Mucosa of descending colon (tissue), 3 donors: Measurements from ENCODE around the gene DNAH8. TPM values are rescaled to one million over a fixed set of nuclear protein-coding genes. Genes with fewer than 3 reads are reported as not detected.

Experiments used
- ATAC-seq: fragments of 200-7000 bp; cut with Tn5 transposase; one replicate; pipeline ENCODE4 v1.9.1; 2020; ENCODE audit warnings: mild to moderate bottlenecking, moderate library complexity
- DNase-seq, 3 donors: peaks; one replicate each; pipeline ENCODE4 v3.0.0-alpha.2; 2020
- H3K36me3 ChIP-seq: fragments of 200-600 bp; one replicate; pipeline ENCODE4 v1.8.0; 2021; ENCODE audit warnings: low read depth, mild to moderate bottlenecking
- H3K4me1 ChIP-seq: fragments of 200-600 bp; one replicate; pipeline ENCODE4 v1.8.0; 2021; ENCODE audit warnings: low read depth, mild to moderate bottlenecking
- H3K4me3 ChIP-seq: fragments of 200-600 bp; one replicate; pipeline ENCODE4 v1.8.0; 2021; ENCODE audit warnings: mild to moderate bottlenecking
- H3K9me3 ChIP-seq: fragments of 200-600 bp; one replicate; pipeline ENCODE4 v1.8.0; 2021; ENCODE audit warnings: mild to moderate bottlenecking
- CTCF ChIP-seq: fragments of 200-600 bp; IDR thresholded peaks from one replicate; pipeline ENCODE4 v1.8.0; 2022; ENCODE audit warnings: antibody characterized with exemption, mild to moderate bottlenecking
- intact Hi-C, 2 donors: fragments of 100-400 bp; cut with DNase I in 1 of 2; cut with micrococcal nuclease in 1 of 2; formaldehyde crosslinking; loops; one replicate each; pipeline versions ENCODE4 v1.11.0 to v1.11.1; 2022; cut with DNase I, micrococcal nuclease
- total RNA-seq, 3 donors: library from RNA; stranded (reverse); fragmentation: NEBNext Ultra II Directional in 2 of 3; extraction: Animal tissue kit (Norgen Biotek cat#: 25700) in 2 of 3; gene quantifications; one replicate each; pipeline versions ENCODE4 v1.2.1 to v1.2.4, GENCODE V29; 2021 to 2023
- donor health status: DM: no; HTN: no; CAD: no; lungs with moderate emphysema.
- donor health status: DM: no; HTN: no; CAD: no.
- donor health status: DM: no; HTN: yes; CAD: no.

The DNAH8 gene
- total RNA-seq, 3 donors from 2014 or later, result 0.03 TPM; not detected in 1

DNA sequence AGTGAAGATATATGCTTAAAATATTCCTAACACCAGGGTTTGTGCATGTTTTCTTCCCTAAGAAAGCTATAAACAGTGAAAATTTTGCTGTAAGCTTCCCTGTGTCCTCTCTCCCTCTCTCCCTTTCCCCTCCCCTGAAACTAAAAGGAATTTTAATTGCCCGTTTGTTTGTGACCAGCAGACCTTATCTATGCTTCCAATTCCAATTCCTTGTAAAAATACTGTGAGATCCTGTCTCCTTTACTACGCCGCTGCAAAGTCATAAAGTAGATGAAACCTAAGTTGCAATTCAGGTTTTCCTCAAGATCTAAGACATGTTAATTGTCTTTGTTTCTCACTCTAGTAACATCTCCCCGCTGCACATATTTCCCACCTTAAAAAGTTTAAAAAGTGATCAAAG is 82.3 kb downstream of the DNAH8 start:
- intact Hi-C loops, result no loop called here
- peak in 1 of 3 donors; percentile 15 for DNase-seq
- Histone ChIP-seq H3K36me3 (no peaks in the 10 kb centered on the region), H3K9me3 (no peaks in the 10 kb centered on the region), H3K4me1 (peaks cover 3% of the 10 kb centered on the region), H3K4me3 (no peak overlapping the region)
- no peak for TF ChIP-seq CTCF
- ATAC-seq, result peak; percentile 62

GRCh38 chr6:38799529-38800184 is 84.5 kb downstream of the DNAH8 start:
- Histone ChIP-seq H3K4me3 (no peak overlapping the region), H3K36me3 (no peaks in the 10 kb centered on the region), H3K4me1 (peaks cover 3% of the 10 kb centered on the region), H3K9me3 (no peaks in the 10 kb centered on the region)
- intact Hi-C loops, result no loop called here
- no peak for TF ChIP-seq CTCF
- DNase-seq (no peak), ATAC-seq (no peak)

DNA sequence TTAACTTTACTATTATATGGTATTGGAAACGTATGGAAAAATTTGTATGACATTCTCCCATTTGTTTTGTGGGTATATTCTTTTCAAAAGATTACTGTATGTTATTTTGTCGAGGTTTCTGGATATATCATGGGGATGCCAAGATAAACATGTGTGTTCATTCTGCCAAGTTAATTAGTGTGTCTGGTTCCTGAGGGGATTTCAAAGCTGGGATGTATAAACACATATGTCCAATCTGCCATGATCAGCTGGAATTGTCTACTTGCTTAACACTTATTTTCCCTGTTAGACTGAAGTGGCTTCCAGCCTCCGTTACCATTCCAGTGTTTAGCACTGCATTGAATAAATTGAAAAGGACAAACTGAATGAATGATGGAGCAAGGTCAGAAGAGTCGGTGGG is 86.2 kb downstream of the DNAH8 start:
- no peaks in the 10 kb centered on the region for H3K36me3 ChIP-seq
- intact Hi-C loops, result no loop called here
- TF ChIP-seq CTCF, result no peak
- peaks cover 3% of the 10 kb centered on the region for H3K4me1 ChIP-seq
- no peaks in the 10 kb centered on the region for H3K9me3 ChIP-seq
- ATAC-seq (no peak), DNase-seq (no peak)
- no peak overlapping the region for H3K4me3 ChIP-seq

DNA sequence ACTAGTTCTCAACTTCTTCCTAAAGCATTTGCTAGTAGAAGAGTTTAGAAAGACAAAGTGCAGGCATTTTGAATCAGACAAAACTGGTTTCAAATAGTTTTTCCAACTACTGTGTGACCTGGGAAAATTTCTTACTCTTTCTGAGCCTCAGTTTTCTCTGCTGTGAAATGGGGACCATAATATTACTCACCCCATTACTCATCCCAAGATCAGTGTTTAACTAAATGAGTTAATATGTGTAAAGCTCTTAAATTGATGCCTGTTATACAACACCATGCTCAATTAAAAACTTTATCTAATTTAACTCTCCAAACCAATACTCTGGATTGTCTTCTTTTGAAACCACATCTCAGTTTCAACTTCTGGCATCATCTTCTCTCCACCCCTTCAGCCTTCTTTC is 87.4 kb downstream of the DNAH8 start:
- Histone ChIP-seq H3K9me3 (no peaks in the 10 kb centered on the region), H3K4me3 (no peak overlapping the region), H3K4me1 (peaks cover 3% of the 10 kb centered on the region), H3K36me3 (no peaks in the 10 kb centered on the region)
- DNase-seq (no peak), ATAC-seq (no peak)
- TF ChIP-seq CTCF, result no peak
- intact Hi-C loops, result no loop called here

GRCh38 chr6:38803129-38803528 is 88.0 kb downstream of the DNAH8 start:
- H3K4me1 ChIP-seq, result no peaks in the 10 kb centered on the region
- no peaks in the 10 kb centered on the region for H3K36me3 ChIP-seq
- no peak for TF ChIP-seq CTCF
- intact Hi-C loops, result no loop called here
- no peak overlapping the region for H3K4me3 ChIP-seq
- no peak for ATAC-seq
- no peak for DNase-seq
- H3K9me3 ChIP-seq, result no peaks in the 10 kb centered on the region

DNA sequence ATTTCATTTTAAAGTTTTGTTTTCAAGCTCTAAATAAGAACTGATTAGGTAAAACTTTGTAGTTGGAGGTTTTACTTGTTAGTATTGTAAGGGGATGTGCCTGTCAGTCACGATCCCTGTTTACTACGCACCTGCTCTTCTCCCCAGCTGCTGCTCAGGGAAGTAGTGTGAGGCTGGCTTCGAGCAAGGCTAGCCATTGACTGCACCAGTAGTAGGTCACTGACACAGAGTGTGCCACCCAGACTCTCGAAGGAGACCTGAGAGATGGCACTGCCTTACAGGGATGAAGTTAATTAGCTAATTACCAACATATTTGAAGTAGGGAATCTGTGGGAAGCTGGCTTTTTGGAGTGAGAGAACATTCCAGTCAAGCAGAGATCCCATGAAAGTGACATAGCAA is 89.2 kb downstream of the DNAH8 start:
- Histone ChIP-seq H3K9me3 (no peaks in the 10 kb centered on the region), H3K4me3 (no peak overlapping the region), H3K4me1 (no peaks in the 10 kb centered on the region), H3K36me3 (no peaks in the 10 kb centered on the region)
- TF ChIP-seq CTCF, result no peak
- no peak for DNase-seq
- intact Hi-C loops, result no loop called here
- no peak for ATAC-seq
